ENCODE data around the gene NEXMIF. TPM values are rescaled to one million over a fixed set of nuclear protein-coding genes. Genes with fewer than 3 reads are reported as not detected.

Gene NEXMIF
- polyA plus RNA-seq, 1 donor from 2014 or later = 12.8 TPM

- Histone ChIP-seq H3K9me2 (ENCODE audit: insufficient read depth, low read length) (no peaks in the 10 kb centered on the region), H3K9me3 (ENCODE audit: low read length) (no peaks in the 10 kb centered on the region)
- TF ChIP-seq CTCF (IDR thresholded peaks at IDR 0.05; ENCODE audit: poor library complexity, severe bottlenecking) = no peak
- peak; percentile 8 for TF ChIP-seq POLR2AphosphoS5 (IDR thresholded peaks at IDR 0.05)
- TF ChIP-seq SMC3 (conservative IDR thresholded peaks at IDR 0.05; ENCODE audit: poor library complexity) = no peak
- TF ChIP-seq TAF1 (IDR thresholded peaks at IDR 0.05; ENCODE audit: low read depth) = no peak
- no peak for TF ChIP-seq RAD21 (conservative IDR thresholded peaks at IDR 0.05)
- peak; percentile 39 for TF ChIP-seq EP300 (conservative IDR thresholded peaks at IDR 0.05; ENCODE audit: poor library complexity, severe bottlenecking)
- peak; percentile 90 for TF ChIP-seq REST (IDR thresholded peaks at IDR 0.05; ENCODE audit: borderline replicate concordance)
- TF ChIP-seq EZH2 (IDR thresholded peaks at IDR 0.05; ENCODE audit: borderline replicate concordance, insufficient read depth, low read length, poor library complexity, severe bottlenecking) = no peak
Measured at GRCh38 chrX:74774988-74775387, 150.3 kb downstream of the NEXMIF start.

GRCh38 chrX:74736450-74736849, 188.8 kb downstream of the NEXMIF start:
- no peak for TF ChIP-seq SMC3 (conservative IDR thresholded peaks at IDR 0.05; ENCODE audit: poor library complexity)
- no peak for TF ChIP-seq EP300 (conservative IDR thresholded peaks at IDR 0.05; ENCODE audit: poor library complexity, severe bottlenecking)
- no peak for TF ChIP-seq MXI1 (conservative IDR thresholded peaks at IDR 0.05; ENCODE audit: poor library complexity, severe bottlenecking)
- no peak for TF ChIP-seq CTCF (IDR thresholded peaks at IDR 0.05; ENCODE audit: poor library complexity, severe bottlenecking)
- TF ChIP-seq REST (IDR thresholded peaks at IDR 0.05; ENCODE audit: borderline replicate concordance) = no peak
- TF ChIP-seq EZH2 (IDR thresholded peaks at IDR 0.05; ENCODE audit: borderline replicate concordance, insufficient read depth, low read length, poor library complexity, severe bottlenecking) = no peak
- TF ChIP-seq TAF1 (IDR thresholded peaks at IDR 0.05; ENCODE audit: low read depth) = no peak
- no peak for TF ChIP-seq RAD21 (conservative IDR thresholded peaks at IDR 0.05)
- no peak for TF ChIP-seq POLR2AphosphoS5 (IDR thresholded peaks at IDR 0.05)
- no peak overlapping the region for H3K9ac ChIP-seq (ENCODE audit: low read length)
- H4K20me1 ChIP-seq (ENCODE audit: insufficient read depth) = no peaks in the 10 kb centered on the region
- no peak overlapping the region for H3K27ac ChIP-seq (ENCODE audit: low read length)
- no peak overlapping the region for H2AFZ ChIP-seq (ENCODE audit: low read depth, low read length)
- H3K27me3 ChIP-seq (ENCODE audit: insufficient read depth, low read depth, low read length) = no peaks in the 10 kb centered on the region
- H3K9me3 ChIP-seq (ENCODE audit: low read length) = no peaks in the 10 kb centered on the region
- no peak overlapping the region for H3K4me2 ChIP-seq (ENCODE audit: low read length)
- H3K79me2 ChIP-seq (replicated peaks; ENCODE audit: insufficient read depth, low read length) = no peaks in the 10 kb centered on the region
- H3K9me2 ChIP-seq (ENCODE audit: insufficient read depth, low read length) = no peaks in the 10 kb centered on the region
- H3K36me3 ChIP-seq (ENCODE audit: insufficient read depth, low read length) = no peaks in the 10 kb centered on the region
- no peak overlapping the region for H3K4me3 ChIP-seq (ENCODE audit: low read length)
- no peaks in the 10 kb centered on the region for H3F3A ChIP-seq (ENCODE audit: insufficient read depth, low read length, poor library complexity, severe bottlenecking)

More at GRCh38 chrX:74774988-74775387, 150.3 kb downstream of the NEXMIF start:
- Histone ChIP-seq H3K4me3 (ENCODE audit: low read length) (peak overlapping the region; percentile 38), H3K27me3 (ENCODE audit: insufficient read depth, low read depth, low read length) (no peaks in the 10 kb centered on the region), H3K27ac (ENCODE audit: low read length) (peak overlapping the region; percentile 53), H3K79me2 (replicated peaks; ENCODE audit: insufficient read depth, low read length) (no peaks in the 10 kb centered on the region), H3F3A (ENCODE audit: insufficient read depth, low read length, poor library complexity, severe bottlenecking) (no peaks in the 10 kb centered on the region), H3K9ac (ENCODE audit: low read length) (no peak overlapping the region), H4K20me1 (ENCODE audit: insufficient read depth) (no peaks in the 10 kb centered on the region), H2AFZ (ENCODE audit: low read depth, low read length) (no peak overlapping the region), H3K36me3 (ENCODE audit: insufficient read depth, low read length) (no peaks in the 10 kb centered on the region), H3K4me2 (ENCODE audit: low read length) (no peak overlapping the region)

Measured in neural cell (in vitro differentiated cells).